Activated CD4-positive, alpha-beta T cell treated with anti-CD3 and anti-CD28 coated beads, Interleukin-2, amount 10 ng/mL, durations not matched to agents 7 days and 5 days (primary cell): ENCODE results near the gene OXTR. TPM values are rescaled to one million over a fixed set of nuclear protein-coding genes. Genes with fewer than 3 reads are reported as not detected.

Experiments used
- CTCF ChIA-PET: fragments of 350-600 bp; sonication (Branson Sonifier 250); formaldehyde crosslinking; loops from one replicate; lab custom pipeline; 2021; ENCODE audit warnings: antibody characterized with exemption; lab: Charles Lee
- POLR2A ChIA-PET: fragments of 350-600 bp; sonication (Branson Sonifier 250); formaldehyde crosslinking; loops from one replicate; lab custom pipeline; 2021; ENCODE audit warnings: antibody characterized with exemption; lab: Charles Lee
- DNase-seq: peaks from one replicate; pipeline ENCODE4 v3.0.0-alpha.2; 2020
- H3K27ac Mint-ChIP-seq: one replicate; pipeline ENCODE4 v1.8.0; 2021; ENCODE audit warnings: mild to moderate bottlenecking, moderate library complexity, mixed read lengths
- H3K27me3 Mint-ChIP-seq: one replicate; pipeline ENCODE4 v1.8.0; 2021; ENCODE audit warnings: mixed read lengths
- H3K36me3 Mint-ChIP-seq: one replicate; pipeline ENCODE4 v1.8.0; 2021; ENCODE audit warnings: low read depth, mixed read lengths
- H3K4me1 Mint-ChIP-seq: one replicate; pipeline ENCODE4 v1.8.0; 2021; ENCODE audit warnings: mixed read lengths
- H3K4me3 Mint-ChIP-seq: one replicate; pipeline ENCODE4 v1.8.0; 2021; ENCODE audit warnings: mild to moderate bottlenecking, moderate library complexity, mixed read lengths
- H3K9me3 Mint-ChIP-seq: one replicate; pipeline ENCODE4 v1.8.0; 2021; ENCODE audit warnings: mixed read lengths
- total RNA-seq, 2 experiments: library from RNA; stranded (reverse); gene quantifications; one replicate each; pipeline ENCODE4 v1.2.3, GENCODE V29; 2021

OXTR gene
- total RNA-seq, 2 experiments from 2014 or later, result 0.65 to 0.82 TPM

GRCh38 chr3:8762607-8763377 is 6.6 kb downstream of the OXTR start:
- Mint-ChIP-seq H3K4me3 (no peak overlapping the region), H3K9me3 (no peaks in the 10 kb centered on the region), H3K27ac (no peak overlapping the region), H3K4me1 (no peaks in the 10 kb centered on the region), H3K36me3 (no peaks in the 10 kb centered on the region), H3K27me3 (peaks cover 18% of the 10 kb centered on the region)
- CTCF ChIA-PET, result no interaction called here
- POLR2A ChIA-PET, result no interaction called here
- no peak for DNase-seq

DNA sequence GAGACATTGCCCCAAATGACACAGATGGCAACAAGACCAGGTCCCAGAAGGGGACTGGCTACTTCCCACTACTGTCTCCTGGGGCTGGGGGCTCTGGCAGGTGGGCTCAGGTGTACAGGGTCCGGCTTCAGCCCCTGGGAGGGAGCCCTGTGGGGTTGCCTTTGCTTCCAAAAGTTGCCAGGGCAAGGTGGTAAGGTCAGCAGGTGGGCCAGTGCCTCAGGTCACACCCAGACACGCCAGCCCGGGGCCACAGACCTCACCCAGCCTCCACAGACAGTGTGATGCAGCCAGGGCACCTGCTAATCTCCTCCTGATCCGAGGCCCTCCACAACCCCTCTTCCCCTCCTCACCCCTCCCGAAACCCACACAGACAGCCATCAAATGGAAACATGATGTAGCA is 7.5 kb downstream of the OXTR start:
- no peaks in the 10 kb centered on the region for H3K9me3 Mint-ChIP-seq
- DNase-seq, result no peak
- no peaks in the 10 kb centered on the region for H3K36me3 Mint-ChIP-seq
- H3K27ac Mint-ChIP-seq, result no peak overlapping the region
- peaks cover 13% of the 10 kb centered on the region for H3K27me3 Mint-ChIP-seq
- H3K4me3 Mint-ChIP-seq, result no peak overlapping the region
- POLR2A ChIA-PET, result no interaction called here
- H3K4me1 Mint-ChIP-seq, result no peaks in the 10 kb centered on the region
- CTCF ChIA-PET, result no interaction called here

- Mint-ChIP-seq H3K9me3 (no peaks in the 10 kb centered on the region), H3K27me3 (peaks cover 5% of the 10 kb centered on the region), H3K27ac (no peak overlapping the region), H3K4me1 (no peaks in the 10 kb centered on the region), H3K4me3 (no peak overlapping the region), H3K36me3 (no peaks in the 10 kb centered on the region)
- POLR2A ChIA-PET, result no interaction called here
- DNase-seq, result no peak
- CTCF ChIA-PET, result no interaction called here
These were observed 8.9 kb downstream of the OXTR start for GRCh38 chr3:8760506-8760905.

GRCh38 chr3:8760091-8760490 is 9.3 kb downstream of the OXTR start:
- POLR2A ChIA-PET, result no interaction called here
- Mint-ChIP-seq H3K36me3 (no peaks in the 10 kb centered on the region), H3K27me3 (peaks cover 3% of the 10 kb centered on the region), H3K9me3 (no peaks in the 10 kb centered on the region), H3K4me1 (no peaks in the 10 kb centered on the region), H3K27ac (no peak overlapping the region), H3K4me3 (no peak overlapping the region)
- DNase-seq, result no peak
- CTCF ChIA-PET, result no interaction called here

DNA sequence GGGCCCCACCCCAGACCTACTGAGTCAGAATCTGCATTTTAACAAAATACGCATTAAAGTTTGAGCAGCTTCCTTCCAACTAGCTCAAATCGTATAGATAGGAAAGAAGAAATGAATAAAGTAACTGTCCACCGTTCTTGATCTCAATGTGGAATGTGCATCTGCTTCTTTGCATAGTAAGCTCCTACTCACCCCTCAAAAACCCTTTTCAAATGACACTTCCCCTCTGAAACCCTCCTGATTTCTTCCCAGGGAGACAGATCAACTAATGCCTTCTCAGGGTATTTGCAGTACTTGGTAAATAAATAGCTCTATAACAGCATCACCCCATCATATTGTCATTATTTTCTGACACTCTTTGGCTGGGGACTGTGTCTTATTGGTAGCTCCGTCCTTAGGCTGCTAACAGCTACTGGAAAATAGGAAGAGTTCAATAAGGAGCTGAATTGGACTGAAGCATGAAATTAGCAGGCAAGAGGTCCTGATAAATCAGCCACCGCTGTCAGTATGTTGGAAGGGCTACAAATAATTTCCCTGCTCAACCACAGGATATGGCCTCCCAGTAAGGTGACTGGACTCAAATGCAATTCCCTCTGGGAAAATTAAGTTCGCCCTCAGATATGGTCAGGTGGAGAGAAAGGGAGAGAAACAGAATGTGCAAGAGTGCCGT is 10.2 kb downstream of the OXTR start:
- H3K36me3 Mint-ChIP-seq, result no peaks in the 10 kb centered on the region
- POLR2A ChIA-PET, result no interaction called here

GRCh38 chr3:8757551-8758518 is 11.6 kb downstream of the OXTR start:
- CTCF ChIA-PET, result no interaction called here

More for the DNA sequence above, 10.2 kb downstream of the OXTR start:
- Mint-ChIP-seq H3K27me3 (no peaks in the 10 kb centered on the region), H3K4me3 (no peak overlapping the region), H3K4me1 (no peaks in the 10 kb centered on the region), H3K27ac (no peak overlapping the region), H3K9me3 (no peaks in the 10 kb centered on the region)
- CTCF ChIA-PET, result no interaction called here
- DNase-seq, result no peak

DNA sequence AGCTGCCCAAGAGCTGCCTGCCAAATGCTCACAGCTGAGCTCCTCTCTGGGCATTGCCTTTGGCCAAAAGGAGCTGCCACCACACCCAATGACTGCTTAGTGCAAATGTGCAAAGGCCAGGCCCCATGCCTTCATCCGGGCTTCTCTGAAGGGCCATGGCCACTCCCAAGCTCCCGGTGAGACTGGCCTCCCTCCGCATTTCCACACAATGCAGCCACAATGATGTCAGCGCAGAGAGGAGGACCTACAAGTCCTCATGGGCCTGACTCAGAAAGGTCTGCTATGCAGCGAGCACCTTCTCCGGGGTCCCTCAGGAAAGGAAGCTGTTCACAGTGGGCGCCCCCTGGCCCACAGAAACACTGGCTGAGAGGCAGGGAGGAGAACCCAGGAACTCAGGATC is 12.7 kb downstream of the OXTR start:
- no peak overlapping the region for H3K4me3 Mint-ChIP-seq
- no peaks in the 10 kb centered on the region for H3K27me3 Mint-ChIP-seq
- ChIA-PET POLR2A (no interaction called here), CTCF (interaction anchor here (0.7 kb wide), 1 partner anchor 13 kb away, joined by 3 read pairs; the partner anchor contains the start of gene OXTR)
- no peaks in the 10 kb centered on the region for H3K36me3 Mint-ChIP-seq
- DNase-seq, result no peak
- H3K9me3 Mint-ChIP-seq, result no peaks in the 10 kb centered on the region
- no peaks in the 10 kb centered on the region for H3K4me1 Mint-ChIP-seq
- no peak overlapping the region for H3K27ac Mint-ChIP-seq

More at GRCh38 chr3:8757551-8758518, 11.6 kb downstream of the OXTR start:
- Mint-ChIP-seq H3K27ac (no peak overlapping the region), H3K36me3 (no peaks in the 10 kb centered on the region), H3K4me3 (no peak overlapping the region), H3K4me1 (no peaks in the 10 kb centered on the region), H3K27me3 (no peaks in the 10 kb centered on the region), H3K9me3 (no peaks in the 10 kb centered on the region)
- DNase-seq, result no peak
- POLR2A ChIA-PET, result no interaction called here

- Mint-ChIP-seq H3K36me3 (no peaks in the 10 kb centered on the region), H3K4me1 (no peaks in the 10 kb centered on the region), H3K9me3 (no peaks in the 10 kb centered on the region), H3K27me3 (no peaks in the 10 kb centered on the region), H3K4me3 (no peak overlapping the region), H3K27ac (no peak overlapping the region)
- ChIA-PET POLR2A (no interaction called here), CTCF (no interaction called here)
- no peak for DNase-seq
These were observed 13.7 kb downstream of the OXTR start for GRCh38 chr3:8755564-8756237.

GRCh38 chr3:8755097-8755496 is 14.3 kb downstream of the OXTR start:
- no peaks in the 10 kb centered on the region for H3K4me1 Mint-ChIP-seq
- H3K9me3 Mint-ChIP-seq, result no peaks in the 10 kb centered on the region
- ChIA-PET CTCF (no interaction called here), POLR2A (no interaction called here)
- no peaks in the 10 kb centered on the region for H3K36me3 Mint-ChIP-seq
- H3K27ac Mint-ChIP-seq, result no peak overlapping the region
- no peak overlapping the region for H3K4me3 Mint-ChIP-seq
- no peak for DNase-seq
- no peaks in the 10 kb centered on the region for H3K27me3 Mint-ChIP-seq

GRCh38 chr3:8752832-8753231 is 16.6 kb downstream of the OXTR start:
- H3K36me3 Mint-ChIP-seq, result no peaks in the 10 kb centered on the region
- H3K27ac Mint-ChIP-seq, result no peak overlapping the region
- H3K4me1 Mint-ChIP-seq, result no peaks in the 10 kb centered on the region
- H3K9me3 Mint-ChIP-seq, result no peaks in the 10 kb centered on the region
- CTCF ChIA-PET, result no interaction called here
- no peak for DNase-seq
- no peaks in the 10 kb centered on the region for H3K27me3 Mint-ChIP-seq
- POLR2A ChIA-PET, result no interaction called here
- no peak overlapping the region for H3K4me3 Mint-ChIP-seq

GRCh38 chr3:8749316-8749715 is 20.1 kb downstream of the OXTR start:
- Mint-ChIP-seq H3K9me3 (no peaks in the 10 kb centered on the region), H3K36me3 (no peaks in the 10 kb centered on the region), H3K27me3 (no peaks in the 10 kb centered on the region), H3K27ac (no peak overlapping the region), H3K4me1 (no peaks in the 10 kb centered on the region), H3K4me3 (no peak overlapping the region)
- no peak for DNase-seq
- ChIA-PET POLR2A (no interaction called here), CTCF (interaction anchor here (1.0 kb wide), 1 partner anchor 11 kb away, joined by 3 read pairs; no protein-coding TSS in a partner anchor)

- H3K4me1 Mint-ChIP-seq, result no peaks in the 10 kb centered on the region
- CTCF ChIA-PET, result no interaction called here
- peaks cover 7% of the 10 kb centered on the region for H3K27me3 Mint-ChIP-seq
These were observed 22.6 kb downstream of the OXTR start for GRCh38 chr3:8746780-8747345.

More at GRCh38 chr3:8746780-8747345, 22.6 kb downstream of the OXTR start:
- POLR2A ChIA-PET, result no interaction called here
- Mint-ChIP-seq H3K4me3 (no peak overlapping the region), H3K36me3 (no peaks in the 10 kb centered on the region), H3K9me3 (no peaks in the 10 kb centered on the region), H3K27ac (no peak overlapping the region)
- no peak for DNase-seq
